Measurements from ENCODE around the gene SYT2.
"Not testable (repeated sequence)": the region's sequence is repeated elsewhere in the genome, so short reads cannot be mapped to it uniquely, and the experiment has no call there.

The SYT2 gene

GRCh38 chr1:202710070-202711045, at the start of gene SYT2:
TSS of gene SYT2 (minus strand) at chr1:202710454. CDS start at chr1:202605772, 104,682 bp downstream.
- TF ChIP-seq, protein P1, sequence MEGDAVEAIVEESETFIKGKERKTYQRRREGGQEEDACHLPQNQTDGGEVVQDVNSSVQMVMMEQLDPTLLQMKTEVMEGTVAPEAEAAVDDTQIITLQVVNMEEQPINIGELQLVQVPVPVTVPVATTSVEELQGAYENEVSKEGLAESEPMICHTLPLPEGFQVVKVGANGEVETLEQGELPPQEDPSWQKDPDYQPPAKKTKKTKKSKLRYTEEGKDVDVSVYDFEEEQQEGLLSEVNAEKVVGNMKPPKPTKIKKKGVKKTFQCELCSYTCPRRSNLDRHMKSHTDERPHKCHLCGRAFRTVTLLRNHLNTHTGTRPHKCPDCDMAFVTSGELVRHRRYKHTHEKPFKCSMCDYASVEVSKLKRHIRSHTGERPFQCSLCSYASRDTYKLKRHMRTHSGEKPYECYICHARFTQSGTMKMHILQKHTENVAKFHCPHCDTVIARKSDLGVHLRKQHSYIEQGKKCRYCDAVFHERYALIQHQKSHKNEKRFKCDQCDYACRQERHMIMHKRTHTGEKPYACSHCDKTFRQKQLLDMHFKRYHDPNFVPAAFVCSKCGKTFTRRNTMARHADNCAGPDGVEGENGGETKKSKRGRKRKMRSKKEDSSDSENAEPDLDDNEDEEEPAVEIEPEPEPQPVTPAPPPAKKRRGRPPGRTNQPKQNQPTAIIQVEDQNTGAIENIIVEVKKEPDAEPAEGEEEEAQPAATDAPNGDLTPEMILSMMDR (IDR thresholded peaks at IDR 0.05; ENCODE audit: low read depth, low read length), result no peak
- no peak for DNase-seq (ENCODE audit: extremely low read depth, low read depth)

DNA sequence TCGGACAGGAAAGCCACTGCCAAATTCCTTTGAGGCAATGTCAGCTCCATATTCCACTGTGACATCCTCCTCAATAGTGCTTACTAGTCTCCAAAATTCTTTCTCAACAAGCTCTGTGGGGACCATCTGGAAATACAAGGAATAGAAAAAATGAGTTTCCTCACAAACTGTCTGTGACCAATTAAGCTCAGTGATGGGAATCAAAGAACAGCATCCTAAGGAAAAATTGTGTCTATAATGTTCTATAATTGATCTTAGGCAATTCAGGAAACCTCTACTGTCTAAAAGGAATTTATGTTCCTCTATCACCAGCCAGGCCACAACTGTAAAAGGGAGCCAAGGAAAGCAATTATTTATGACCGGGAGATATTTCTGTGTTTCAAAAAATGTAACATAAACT, 46.1 kb upstream of the SYT2 start:
- TF ChIP-seq, protein P1 (IDR thresholded peaks at IDR 0.05; ENCODE audit: low read depth, low read length), result no peak
- no peak for DNase-seq (ENCODE audit: extremely low read depth, low read depth)

DNA sequence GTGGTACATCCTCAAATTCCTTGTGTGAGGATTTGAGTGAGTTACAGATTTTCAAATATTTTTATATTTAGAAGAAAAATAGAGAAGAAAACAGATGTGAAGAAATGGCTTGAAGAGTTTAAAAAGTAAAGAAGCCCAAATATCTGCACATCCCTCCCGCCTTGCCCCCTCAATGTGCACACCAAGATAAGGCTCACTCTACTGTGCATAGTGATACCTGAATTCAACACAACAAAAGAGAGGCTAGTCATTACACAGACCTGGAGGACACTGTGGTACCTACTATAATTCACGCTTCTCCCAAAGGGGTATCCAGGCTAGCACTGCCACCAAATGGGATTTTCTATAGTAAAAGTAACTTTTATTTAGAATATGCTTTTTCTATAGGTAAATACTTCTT, 44.0 kb upstream of the SYT2 start:
- TF ChIP-seq, protein P1 (IDR thresholded peaks at IDR 0.05; ENCODE audit: low read depth, low read length), result no peak
- DNase-seq (ENCODE audit: extremely low read depth, low read depth), result no peak

- TF ChIP-seq, protein P1 (IDR thresholded peaks at IDR 0.05; ENCODE audit: low read depth, low read length), result no peak
- DNase-seq (ENCODE audit: extremely low read depth, low read depth), result no peak
Measured at GRCh38 chr1:202752774-202753173, 42.5 kb upstream of the SYT2 start.

GRCh38 chr1:202750761-202751160, 40.5 kb upstream of the SYT2 start:
- DNase-seq (ENCODE audit: extremely low read depth, low read depth), result no peak
- TF ChIP-seq, protein P1 (IDR thresholded peaks at IDR 0.05; ENCODE audit: low read depth, low read length), result no peak

DNA sequence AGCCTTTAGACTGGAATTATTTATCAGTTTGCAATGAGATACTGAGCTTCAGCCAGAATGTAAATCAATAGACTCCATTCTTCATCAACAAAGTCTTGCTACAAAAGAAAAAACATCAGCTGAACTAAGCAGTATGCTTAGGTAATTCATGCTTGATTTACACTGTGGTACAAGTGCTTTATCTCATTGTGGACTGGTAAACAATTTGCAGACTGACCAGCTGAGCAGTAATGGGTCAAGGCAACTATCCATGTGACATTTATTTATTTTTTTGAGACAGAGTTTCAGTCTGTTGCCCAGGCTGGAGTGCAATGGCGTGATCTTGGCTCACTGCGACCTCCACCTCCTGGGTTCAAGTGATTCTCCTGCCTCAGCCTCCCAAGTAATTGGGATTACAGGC, 39.8 kb upstream of the SYT2 start:
- no peak for DNase-seq (ENCODE audit: extremely low read depth, low read depth)
- TF ChIP-seq, protein P1 (IDR thresholded peaks at IDR 0.05; ENCODE audit: low read depth, low read length), result no peak

GRCh38 chr1:202745323-202745888, 35.2 kb upstream of the SYT2 start:
- DNase-seq (ENCODE audit: extremely low read depth, low read depth), result no peak
- TF ChIP-seq, protein P1 (IDR thresholded peaks at IDR 0.05; ENCODE audit: low read depth, low read length), result no peak

DNA sequence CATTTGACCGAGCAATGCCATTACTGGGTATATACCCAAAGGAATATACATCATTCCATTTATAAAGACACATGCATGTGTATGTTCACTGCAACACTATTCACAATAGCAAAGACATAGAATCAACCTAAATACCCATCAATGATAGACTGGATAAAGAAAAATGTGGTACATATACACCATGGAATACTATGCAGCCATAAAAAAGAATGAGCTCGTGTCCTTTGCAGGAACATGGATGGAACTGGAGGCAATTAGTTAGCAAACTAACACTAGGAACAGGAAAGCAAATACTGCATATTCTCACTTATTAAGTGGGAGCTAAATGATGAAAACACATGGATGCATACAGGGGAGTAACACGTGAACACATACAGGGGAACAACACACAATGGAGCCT, 34.5 kb upstream of the SYT2 start:
- DNase-seq (ENCODE audit: extremely low read depth, low read depth), result not testable (repeated sequence)
